CD4-positive, alpha-beta T cell treated with Interleukin-6 for 4 hours (primary cell): Measurements from ENCODE around the gene ARHGAP18.

Experiments
- DNase-seq: peaks from one replicate; pipeline ENCODE4 v3.0.0-alpha.2; 2020; ENCODE audit warnings: mixed read lengths

ARHGAP18 gene

DNA sequence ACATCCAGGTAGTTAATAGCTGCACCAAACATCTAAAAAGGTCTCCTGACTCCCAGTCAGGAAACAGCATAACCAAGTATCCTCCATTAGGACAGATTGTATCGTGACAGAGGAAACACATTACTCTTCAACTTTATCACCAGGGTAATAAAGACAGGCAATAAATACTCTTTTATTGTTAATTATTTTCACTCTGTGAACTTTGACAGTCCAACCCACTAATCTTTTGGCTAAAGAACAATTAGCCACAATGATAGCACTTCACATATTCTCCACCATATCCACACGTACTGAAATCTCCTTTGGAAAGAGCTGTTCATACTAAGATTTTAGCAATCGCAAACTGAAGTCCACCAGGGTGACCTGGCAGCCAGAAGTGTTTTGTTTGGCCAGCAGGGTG lies 46.4 kb downstream of the ARHGAP18 start:
- DNase-seq, result no peak

- DNase-seq, result no peak
Observed at GRCh38 chr6:129662980-129663431, 47.0 kb downstream of the ARHGAP18 start.

- no peak for DNase-seq
Observed at GRCh38 chr6:129662406-129662766, 47.6 kb downstream of the ARHGAP18 start.

DNA sequence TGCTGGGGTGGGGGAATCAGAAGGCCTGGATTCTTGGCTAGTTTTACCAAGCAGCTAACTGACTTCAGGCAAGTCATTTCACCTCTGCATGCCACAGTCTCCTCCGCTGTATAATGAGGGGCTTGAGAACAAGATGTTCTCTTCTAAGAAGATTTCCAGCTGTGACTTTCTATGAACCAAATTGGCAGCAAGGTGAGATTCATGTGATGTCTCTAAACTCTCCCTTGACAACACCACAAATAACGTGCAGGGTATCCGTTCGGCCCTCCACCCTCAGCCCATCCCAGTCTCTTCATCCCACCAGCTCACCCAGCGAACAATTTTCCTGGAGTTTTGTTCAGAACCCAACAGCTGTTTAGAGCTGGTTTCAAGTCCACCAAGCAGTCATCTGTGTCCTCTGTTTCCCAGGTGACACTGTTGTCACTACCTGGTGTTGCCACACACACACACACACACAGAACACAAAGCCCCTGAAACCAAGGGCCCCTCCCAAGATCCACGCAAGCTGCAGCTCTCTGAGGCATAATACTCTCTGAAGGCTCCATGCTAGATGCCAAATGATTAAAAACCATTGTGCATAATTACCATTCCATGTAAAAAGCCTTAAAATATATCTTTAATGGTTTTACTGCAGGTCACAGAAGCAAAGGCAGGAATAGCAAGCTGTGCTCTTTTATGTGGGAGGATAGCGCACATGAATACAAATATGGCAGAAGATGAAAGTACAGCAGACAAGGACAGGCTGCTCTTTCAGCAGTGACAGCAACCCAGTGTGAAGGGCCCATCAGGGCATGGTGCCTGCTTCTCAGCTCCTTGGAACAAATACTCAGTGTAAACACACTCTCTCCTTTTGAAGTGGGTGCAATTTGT lies 48.2 kb downstream of the ARHGAP18 start:
- no peak for DNase-seq

DNA sequence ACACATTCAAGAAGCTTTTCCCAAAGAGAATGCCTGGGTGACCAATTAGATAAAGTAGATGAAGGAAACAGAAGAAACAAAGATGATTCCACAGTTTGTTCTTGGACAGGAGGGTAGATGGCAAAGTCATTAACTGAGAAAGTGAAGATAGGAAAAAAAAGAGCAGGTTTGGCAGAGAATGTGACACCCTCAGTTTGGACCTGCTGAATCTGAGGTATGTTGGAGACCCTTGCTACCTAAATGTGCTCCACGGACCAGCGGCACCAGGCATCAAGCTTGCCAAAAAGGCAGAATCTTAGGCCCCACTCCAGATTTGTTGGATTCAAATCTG lies 49.7 kb downstream of the ARHGAP18 start:
- DNase-seq, result no peak

- DNase-seq, result no peak
Observed at GRCh38 chr6:129659590-129660345, 50.2 kb downstream of the ARHGAP18 start.

DNA sequence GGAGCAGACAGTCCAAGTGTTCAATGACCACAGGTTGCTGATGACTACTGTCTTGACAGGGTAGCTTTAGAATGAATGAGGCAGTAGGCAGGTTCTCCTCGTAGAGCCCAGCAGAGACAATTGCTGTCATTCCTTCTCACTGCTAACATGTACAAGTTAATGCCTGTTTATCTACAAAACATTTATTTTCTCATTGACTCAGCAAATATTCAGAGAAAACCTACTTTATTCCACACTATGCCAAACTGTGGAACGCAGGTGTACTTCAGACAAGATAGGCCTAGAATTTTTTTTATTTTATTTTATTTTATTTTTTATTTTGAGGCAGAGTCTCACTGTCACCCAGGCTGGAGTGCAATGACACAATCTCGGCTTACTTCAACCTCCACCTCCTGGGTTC lies 50.8 kb downstream of the ARHGAP18 start:
- no peak for DNase-seq

- no peak for DNase-seq
Observed at GRCh38 chr6:129657483-129657882, 52.5 kb downstream of the ARHGAP18 start.

DNA sequence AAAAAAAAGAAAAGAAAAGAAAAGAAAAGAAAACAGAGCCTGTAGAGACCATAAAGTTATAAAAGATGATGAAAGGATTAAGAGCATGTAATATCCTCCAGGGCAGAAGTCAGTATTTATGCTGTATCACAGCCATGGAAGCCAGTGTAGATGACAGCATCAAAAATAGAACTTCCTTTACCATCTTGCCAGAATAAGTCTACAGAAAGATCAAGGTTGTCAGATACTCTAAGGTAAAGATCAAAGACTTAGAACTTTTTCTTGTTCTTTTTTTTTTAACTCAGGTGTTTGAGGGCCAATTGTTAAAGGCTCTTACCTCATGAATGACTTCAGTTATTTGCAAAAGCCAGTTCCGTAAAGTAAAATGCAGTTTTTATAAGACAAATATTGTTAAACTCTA lies 54.6 kb downstream of the ARHGAP18 start:
- DNase-seq, result no peak

- DNase-seq, result no peak
Observed at GRCh38 chr6:129653746-129654145, 56.2 kb downstream of the ARHGAP18 start.

- no peak for DNase-seq
Observed at GRCh38 chr6:129653229-129653628, 56.7 kb downstream of the ARHGAP18 start.

- DNase-seq, result no peak
Observed at GRCh38 chr6:129651291-129651691, 58.7 kb downstream of the ARHGAP18 start.

DNA sequence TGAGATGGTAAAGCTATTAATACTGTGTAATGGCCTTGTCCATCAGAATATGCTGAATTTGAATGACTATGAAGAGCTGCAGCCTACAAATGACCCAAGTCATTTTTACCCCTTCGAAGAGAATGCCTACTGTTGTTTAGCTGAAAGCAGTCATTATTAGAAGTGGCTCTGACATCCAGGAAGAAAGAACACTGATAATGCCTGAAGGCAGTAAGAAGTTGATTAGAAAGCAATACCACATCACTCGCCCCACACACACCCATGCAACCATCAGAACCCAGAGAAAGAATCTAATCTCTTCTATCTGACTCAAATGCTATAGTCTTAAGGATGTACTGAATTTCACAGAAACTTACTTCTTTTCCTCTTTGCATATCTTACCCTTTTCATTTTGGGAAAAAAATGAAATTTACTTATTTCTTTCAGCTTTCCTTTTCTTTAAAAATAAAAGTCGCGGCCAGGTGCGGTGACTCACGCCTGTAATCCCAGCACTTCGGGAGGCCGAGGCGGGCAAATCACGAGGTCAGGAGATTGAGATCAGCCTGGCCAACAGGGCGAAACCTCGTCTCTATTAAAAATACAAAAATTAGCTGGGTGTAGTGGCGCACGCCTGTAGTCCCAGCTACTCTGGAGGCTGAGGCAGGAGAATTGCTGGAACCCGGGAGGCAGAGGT lies 61.0 kb downstream of the ARHGAP18 start:
- DNase-seq, result no peak

DNA sequence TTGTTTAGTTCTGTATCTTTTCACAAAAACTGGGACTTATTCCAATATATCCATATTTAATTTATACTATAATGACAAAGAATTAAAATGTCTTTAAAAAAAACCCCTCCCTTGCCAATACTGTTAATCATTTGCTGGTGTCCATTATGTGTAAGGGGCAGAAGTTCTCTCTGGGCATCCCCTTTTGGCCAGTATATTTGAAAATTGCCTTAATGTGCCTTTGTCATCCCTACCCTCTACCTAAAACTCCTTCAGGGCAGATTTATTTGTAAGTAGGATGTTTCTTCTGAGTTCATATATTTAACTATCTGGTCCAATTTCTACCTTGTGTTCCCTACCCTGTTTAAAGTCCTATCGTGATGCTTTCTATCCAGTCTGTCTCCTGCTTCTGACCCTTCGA lies 62.9 kb downstream of the ARHGAP18 start:
- DNase-seq, result no peak

GRCh38 chr6:129646642-129647041 lies 63.3 kb downstream of the ARHGAP18 start:
- DNase-seq, result no peak

DNA sequence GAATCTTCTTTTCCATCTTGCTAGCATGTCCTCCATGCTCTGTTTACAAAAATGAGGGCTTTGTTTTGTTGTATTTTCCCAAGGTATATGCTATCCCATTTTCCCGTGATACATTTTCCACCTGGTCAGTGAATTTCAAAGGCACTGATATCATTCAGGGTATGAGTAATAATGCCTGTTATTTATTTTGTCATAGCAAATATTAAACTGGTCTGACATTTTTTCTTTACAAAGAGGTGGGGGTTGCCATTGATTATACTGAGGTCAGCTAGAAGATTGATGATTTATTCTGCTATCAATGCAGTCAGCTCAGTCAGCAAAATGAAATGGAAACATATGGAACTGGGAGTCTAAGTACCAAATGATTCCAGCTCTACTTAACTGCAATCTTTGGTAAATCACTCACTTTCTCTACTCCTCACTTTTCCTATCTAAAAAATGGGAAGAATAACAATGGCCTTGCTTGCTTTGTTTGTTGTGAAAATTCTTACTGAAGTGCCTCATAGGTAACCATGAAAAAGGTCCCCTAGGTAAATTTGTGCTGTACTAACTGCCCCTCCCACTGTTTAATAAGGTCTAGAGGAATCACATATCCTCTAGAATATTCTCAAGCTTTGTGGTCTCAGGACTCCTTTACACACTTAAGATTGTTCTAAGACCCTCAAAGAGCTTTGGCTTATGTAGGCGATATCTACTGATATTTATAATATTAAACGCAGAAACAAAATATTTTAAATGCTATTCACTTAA lies 64.0 kb downstream of the ARHGAP18 start:
- DNase-seq, result no peak

- no peak for DNase-seq
Observed at GRCh38 chr6:129645106-129645829, 64.7 kb downstream of the ARHGAP18 start.

- no peak for DNase-seq
Observed at GRCh38 chr6:129644567-129645015, 65.4 kb downstream of the ARHGAP18 start.

DNA sequence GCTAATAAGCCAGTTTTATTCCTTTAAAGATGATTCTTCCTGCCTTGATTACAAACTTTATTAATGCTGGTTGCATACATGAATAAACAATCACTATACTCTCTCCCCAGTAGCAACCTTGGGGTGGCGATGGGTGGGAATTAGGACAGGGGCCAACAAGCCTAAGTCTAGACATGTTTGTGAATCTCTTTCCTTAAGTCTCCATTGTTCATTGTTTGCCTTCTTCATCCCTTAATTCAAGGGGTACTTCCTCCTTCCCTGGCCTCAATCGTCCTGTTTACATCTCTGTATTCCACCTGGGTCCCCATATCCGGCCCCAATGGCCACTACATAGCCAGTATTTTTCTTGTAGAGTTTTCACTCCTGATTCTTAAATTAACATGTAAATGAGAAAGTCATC lies 66.0 kb downstream of the ARHGAP18 start:
- DNase-seq, result no peak

DNA sequence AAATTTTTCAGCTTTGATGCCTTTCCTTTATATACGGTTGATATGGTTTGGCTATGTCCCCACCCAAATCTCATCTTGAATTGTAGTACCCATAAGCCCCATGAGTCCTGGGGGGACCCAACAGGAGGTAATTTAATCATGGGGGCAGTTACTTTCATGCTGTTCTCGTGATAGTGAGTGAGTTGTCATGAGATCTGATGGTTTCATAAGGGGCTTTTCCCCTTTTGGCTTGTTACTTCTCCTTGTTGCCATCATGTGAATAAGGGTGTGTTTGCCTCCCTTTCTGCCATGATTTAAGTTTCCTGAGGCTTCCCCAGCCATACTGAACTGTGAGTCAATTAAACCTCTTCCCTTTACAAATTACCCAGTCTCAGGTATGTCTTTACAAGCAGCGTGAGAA lies 66.8 kb downstream of the ARHGAP18 start:
- no peak for DNase-seq

- DNase-seq, result no peak
Observed at GRCh38 chr6:129642322-129642721, 67.7 kb downstream of the ARHGAP18 start.

- no peak for DNase-seq
Observed at GRCh38 chr6:129641344-129641743, 68.6 kb downstream of the ARHGAP18 start.
